LNCaP clone FGC (cell line): ENCODE measurements around the gene SKP1.

Experiments
- DNase-seq: peaks from one replicate; pipeline ENCODE4 v3.0.0-alpha.2; 2011; ENCODE audit warnings: low read depth
- H3K4me3 ChIP-seq: 2 replicates; pipeline ENCODE4 v1.5.1; 2011; ENCODE audit warnings: mild to moderate bottlenecking, low read depth, low read length, control low read depth
- CTCF ChIP-seq: IDR thresholded peaks from 2 replicates; pipeline ENCODE4 v1.5.1; 2012; ENCODE audit warnings: mild to moderate bottlenecking; ENCODE audit not compliant: control insufficient read depth, insufficient read depth; ENCODE audit errors: extremely low read depth

The SKP1 gene

GRCh38 chr5:134116789-134117761 is 59.7 kb downstream of the SKP1 start:
- H3K4me3 ChIP-seq = no peak overlapping the region
- no peak for TF ChIP-seq CTCF
- no peak for DNase-seq

GRCh38 chr5:134116286-134116685 is 60.5 kb downstream of the SKP1 start:
- TF ChIP-seq CTCF = no peak
- DNase-seq = no peak
- H3K4me3 ChIP-seq = no peak overlapping the region

GRCh38 chr5:134115806-134116175 is 61.0 kb downstream of the SKP1 start:
- no peak for DNase-seq
- no peak for TF ChIP-seq CTCF
- no peak overlapping the region for H3K4me3 ChIP-seq

GRCh38 chr5:134114886-134115805 is 61.6 kb downstream of the SKP1 start:
- DNase-seq = no peak
- no peak overlapping the region for H3K4me3 ChIP-seq
- no peak for TF ChIP-seq CTCF

- peak; percentile 6 for DNase-seq
- peak within 1 kb of the TSS; percentile 56 for H3K4me3 ChIP-seq
- no peak for TF ChIP-seq CTCF
Measured at GRCh38 chr5:134113902-134114875, 62.6 kb downstream of the SKP1 start, which contains the start of gene TCF7. Gene TCF7 (plus strand): TSS chr5:134114681. CDS start chr5:134114907, 226 bp downstream.

GRCh38 chr5:134113363-134113889 is 63.3 kb downstream of the SKP1 start:
- DNase-seq = no peak
- H3K4me3 ChIP-seq = no peak overlapping the region
- no peak for TF ChIP-seq CTCF
